SK-N-SH (cell line): Measurements from ENCODE around the gene BOD1L1. TPM values are rescaled to one million over a fixed set of nuclear protein-coding genes. Genes with fewer than 3 reads are reported as not detected.

Experiments used
- CTCF ChIA-PET: fragments of 300-600, 350-600 bp; formaldehyde crosslinking; extraction: SDS; loops from one replicate; lab custom pipeline; 2021; lab: Yijun Ruan, JAX
- POLR2A ChIA-PET: fragments of 350-600 bp; sonication (Branson Sonifier 250); formaldehyde crosslinking; extraction: SDS; loops from one replicate; lab custom pipeline; 2020; ENCODE audit warnings: antibody characterized with exemption, inconsistent platforms; lab: Yijun Ruan, JAX
- DNase-seq: peaks from one replicate; pipeline ENCODE4 v3.0.0; 2012
- H2AFZ ChIP-seq: fragments of 200-600 bp; sonication (generic); 2 replicates; pipeline ENCODE4 v1.8.1; 2016; ENCODE audit warnings: antibody characterized with exemption, mild to moderate bottlenecking, low read depth
- H3F3A ChIP-seq: fragments of 200-600 bp; sonication (generic); replicated peaks from 2 replicates; pipeline ENCODE3; 2016; ENCODE audit warnings: antibody characterized with exemption, mild to moderate bottlenecking; ENCODE audit not compliant: insufficient read depth
- H3K27ac ChIP-seq, 2 experiments: fragments of 200-500 bp in 1 of 2; fragments of 200-600 bp in 1 of 2; sonication (Bioruptor generic) in 1 of 2; sonication (generic), shearing (Covaris generic) in 1 of 2; 2 replicates each; pipeline versions ENCODE4 v1.5.1 to v1.6.1; 2014 to 2016; ENCODE audit warnings: low read depth in 2 of 2, inconsistent platforms in 1 of 2, low read length in 1 of 2, mild to moderate bottlenecking in 1 of 2, mixed read lengths in 1 of 2
- H3K27me3 ChIP-seq: fragments of 200-600 bp; sonication (generic), shearing (Covaris generic); 2 replicates; pipeline ENCODE4 v1.6.1; 2016; ENCODE audit warnings: mixed run types; ENCODE audit not compliant: insufficient read depth
- H3K36me3 ChIP-seq, 2 experiments: fragments of 200-500 bp in 1 of 2; fragments of 200-600 bp in 1 of 2; sonication (Bioruptor generic) in 1 of 2; sonication (generic) in 1 of 2; replicated peaks in 1 of 2; 2 replicates each; pipeline versions ENCODE3 to v1.5.1; 2014 to 2016; ENCODE audit warnings: low read length in 1 of 2, mild to moderate bottlenecking in 1 of 2; ENCODE audit not compliant: insufficient read depth in 2 of 2, control insufficient read depth in 1 of 2
- H3K4me1 ChIP-seq, 2 experiments: fragments of 200-500 bp in 1 of 2; fragments of 200-600 bp in 1 of 2; sonication (Bioruptor generic) in 1 of 2; sonication (generic), shearing (Covaris generic) in 1 of 2; 2 replicates each; pipeline versions ENCODE4 v1.5.1 to v1.6.1; 2014 to 2016; ENCODE audit warnings: low read depth in 1 of 2, low read length in 1 of 2, mixed run types in 1 of 2; ENCODE audit not compliant: insufficient read depth in 2 of 2, control insufficient read depth in 1 of 2
- H3K4me2 ChIP-seq: fragments of 200-600 bp; sonication (generic), shearing (Covaris generic); 2 replicates; pipeline ENCODE4 v1.6.1; 2017; ENCODE audit warnings: mixed run types
- H3K4me3 ChIP-seq, 2 experiments: fragments of 200-500 bp in 1 of 2; fragments of 200-600 bp in 1 of 2; sonication (Bioruptor generic) in 1 of 2; sonication (generic), shearing (Covaris generic) in 1 of 2; 2 replicates each; pipeline versions ENCODE4 v1.5.1 to v1.8.1; 2014 to 2016; ENCODE audit warnings: low read depth in 2 of 2, inconsistent platforms in 1 of 2, low read length in 1 of 2, mild to moderate bottlenecking in 1 of 2, mixed read lengths in 1 of 2, moderate library complexity in 1 of 2
- H3K79me2 ChIP-seq: fragments of 200-600 bp; sonication (generic); 2 replicates; pipeline ENCODE4 v1.8.1; 2017; ENCODE audit warnings: mild to moderate bottlenecking; ENCODE audit not compliant: insufficient read depth
- H3K9ac ChIP-seq: fragments of 200-600 bp; sonication (generic); 2 replicates; pipeline ENCODE4 v1.6.1; 2017; ENCODE audit warnings: mixed run types
- H3K9me2 ChIP-seq: fragments of 200-600 bp; sonication (generic); 2 replicates; pipeline ENCODE4 v1.6.1; 2017; ENCODE audit warnings: mixed run types
- H3K9me3 ChIP-seq: fragments of 200-600 bp; sonication (generic); 2 replicates; pipeline ENCODE4 v1.6.1; 2017; ENCODE audit warnings: mixed run types, mild to moderate bottlenecking, moderate library complexity
- H4K20me1 ChIP-seq: fragments of 200-600 bp; sonication (generic); 2 replicates; pipeline ENCODE4 v1.6.1; 2017; ENCODE audit warnings: mild to moderate bottlenecking, mixed run types; ENCODE audit not compliant: insufficient read depth
- CHD2 ChIP-seq: fragments of 150-350 bp; IDR thresholded peaks from 2 replicates; pipeline ENCODE4 v1.6.1; 2018; ENCODE audit warnings: low read length; ENCODE audit not compliant: partially characterized antibody
- CTCF ChIP-seq: fragments of 200-600 bp; sonication (generic); IDR thresholded peaks from 2 replicates; pipeline ENCODE4 v1.6.1; 2017; ENCODE audit warnings: antibody characterized with exemption, mild to moderate bottlenecking, moderate library complexity
- ELF1 ChIP-seq: IDR thresholded peaks from 2 replicates; pipeline ENCODE4 v1.4.0; 2012
- EP300 ChIP-seq, 2 experiments: IDR thresholded peaks; 2 replicates each; pipeline versions ENCODE4 v1.4.0 to v1.6.1; 2012; ENCODE audit warnings: borderline replicate concordance in 1 of 2, low read depth in 1 of 2, low read length in 1 of 2
- EZH2phosphoT487 ChIP-seq: fragments of 200-600 bp; sonication (generic); IDR thresholded peaks from 2 replicates; pipeline ENCODE4 v1.6.1; 2017; ENCODE audit warnings: low read depth, mixed run types, mild to moderate bottlenecking, antibody characterized with exemption, moderate library complexity, borderline replicate concordance
- FOSL2 ChIP-seq: IDR thresholded peaks from 2 replicates; pipeline ENCODE4 v1.4.0; 2012; ENCODE audit warnings: low read depth, mild to moderate bottlenecking, moderate library complexity, borderline replicate concordance
- GABPA ChIP-seq: IDR thresholded peaks from 2 replicates; pipeline ENCODE4 v1.4.0; 2012; ENCODE audit warnings: low read depth, mild to moderate bottlenecking
- MXI1 ChIP-seq: IDR thresholded peaks from 2 replicates; pipeline ENCODE4 v1.6.1; 2012; ENCODE audit warnings: mild to moderate bottlenecking, low read depth, low read length, improper control_type of control experiment
- NFIC ChIP-seq: IDR thresholded peaks from 2 replicates; pipeline ENCODE4 v1.4.0; 2012; ENCODE audit warnings: borderline replicate concordance
- RAD21 ChIP-seq: IDR thresholded peaks from 2 replicates; pipeline ENCODE4 v1.6.1; 2012; ENCODE audit warnings: mild to moderate bottlenecking, low read length
- REST ChIP-seq: IDR thresholded peaks from 2 replicates; pipeline ENCODE4 v1.6.1; 2012; ENCODE audit warnings: mild to moderate bottlenecking, low read depth, low read length, moderate library complexity
- RFX5 ChIP-seq: IDR thresholded peaks from 2 replicates; pipeline ENCODE4 v1.6.1; 2012; ENCODE audit warnings: mild to moderate bottlenecking, improper control_type of control experiment, low read length
- RXRA ChIP-seq: IDR thresholded peaks from 2 replicates; pipeline ENCODE4 v1.4.0; 2012; ENCODE audit warnings: low read depth, mild to moderate bottlenecking, borderline replicate concordance
- TAF1 ChIP-seq: IDR thresholded peaks from 2 replicates; pipeline ENCODE4 v1.6.1; 2012; ENCODE audit warnings: low read depth, mild to moderate bottlenecking, low read length, moderate library complexity, borderline replicate concordance
- USF1 ChIP-seq: IDR thresholded peaks from 2 replicates; pipeline ENCODE4 v1.4.0; 2012; ENCODE audit warnings: low read depth, borderline replicate concordance
- YY1 ChIP-seq: IDR thresholded peaks from 2 replicates; pipeline ENCODE4 v1.4.0; 2012; ENCODE audit warnings: low read depth, mild to moderate bottlenecking
- ZBTB33 ChIP-seq: IDR thresholded peaks from 2 replicates; pipeline ENCODE4 v1.4.0; 2012; ENCODE audit warnings: low read depth, borderline replicate concordance
- WGBS: methylation state at CpG from one replicate; pipeline ENCODE4 v1.1.6; 2017; ENCODE audit warnings: low lambda C conversion rate; 5-methylcytosine and 5-hydroxymethylcytosine counted together
- polyA plus RNA-seq, 3 experiments: library from polyadenylated mRNA; depleted of rRNA; stranded (reverse); fragments of >200 nt; gene quantifications; 2 replicates each; pipeline ENCODE4 v1.2.3, GENCODE V29; 2012

The BOD1L1 gene
- polyA plus RNA-seq, 1 of the 3 experiments (the other 2 are of a cell fraction), result 12.5 TPM

- Histone ChIP-seq H3K9ac (no peak overlapping the region), H3K36me3 (no peaks in the 10 kb centered on the region), H3K4me3 (no peak overlapping the region), H2AFZ (no peak overlapping the region), H3K27ac (no peak overlapping the region), H3K4me2 (no peak overlapping the region), H3K4me1 (0 out of 4 replicates have a peak, but pooled peaks cover 0 to 6% of the 10 kb centered on the region in 2 experiments), H4K20me1 (no peaks in the 10 kb centered on the region), H3K79me2 (no peaks in the 10 kb centered on the region), H3F3A (no peaks in the 10 kb centered on the region), H3K27me3 (no peaks in the 10 kb centered on the region; the same call in 1 of the 2 replicates), H3K9me2 (no peaks in the 10 kb centered on the region), H3K9me3 (no peaks in the 10 kb centered on the region)
- TF ChIP-seq CHD2 (no peak), YY1 (no peak), EP300 (IDR thresholded peaks at IDR 0.05; ENCODE audit: borderline replicate concordance in 1 of 2, low read depth in 1 of 2, low read length in 1 of 2) (no peak), ELF1 (no peak), CTCF (no peak), RXRA (no peak), TAF1 (no peak), GABPA (no peak), RAD21 (no peak), EZH2phosphoT487 (no peak), FOSL2 (no peak), ZBTB33 (no peak), RFX5 (no peak), USF1 (no peak), REST (no peak), MXI1 (no peak), NFIC (no peak)
- DNase-seq, result no peak
- ChIA-PET CTCF (no interaction called here), POLR2A (no interaction called here)
- 61% methylated on average over 6 of the region's 6 CpGs for WGBS
These were observed 19.5 kb upstream of the BOD1L1 start for GRCh38 chr4:13647031-13647430.
